ENCODE data around the gene TRA2A. TPM values are rescaled to one million over a fixed set of nuclear protein-coding genes. Genes with fewer than 3 reads are reported as not detected.

Gene TRA2A
- total RNA-seq (2013; cell fraction: nucleolus; rRNA removed) = 83.2 and 85.5 TPM in 2 replicates
- 25.0 TPM in 2 replicates for total RNA-seq (2014; rRNA removed)
- 71.2 and 78.0 TPM in 2 replicates for total RNA-seq (2014; rRNA removed; fragmentation: Illumina TruSeq; extraction: Trizol)
- 85.4 and 86.6 TPM in 2 replicates for total RNA-seq (2021)
- 52.8 TPM for polyA plus RNA-seq (2011; ENCODE audit: low read depth)
- 97.1 and 111 TPM in 2 replicates for polyA plus RNA-seq (2011; rRNA removed)
- polyA plus RNA-seq (2011; cell fraction: cytosol; rRNA removed) = 53.7 and 61.9 TPM in 2 replicates
- polyA plus RNA-seq (2011; cell fraction: nucleus; rRNA removed) = 68.4 and 86.0 TPM in 2 replicates
- polyA plus RNA-seq (2012) = 78.6 and 85.7 TPM in 2 replicates
- 224 and 533 TPM in 2 replicates for polyA plus RNA-seq (2014; fragmentation: Illumina TruSeq; extraction: Trizol)
- 10 to 100 TPM; 69.2 to 83.1 TPM for polyA plus RNA-seq (2014; fragmentation: Nextera tagmentation; extraction: Ambion mirVana)
- polyA plus RNA-seq (2014; rRNA removed) = 99.5 and 103 TPM in 2 replicates
- 100 to 1,000 TPM; 135 TPM for polyA plus RNA-seq (2016; fragmentation: Nextera tagmentation; extraction: Ambion mirVana)
- polyA minus RNA-seq (2011; rRNA and poly(A)+ RNA removed) = 61.7 and 77.2 TPM in 2 replicates
- polyA minus RNA-seq (2011; cell fraction: cytosol; rRNA and poly(A)+ RNA removed) = 31.9 and 40.4 TPM in 2 replicates
- polyA minus RNA-seq (2011; cell fraction: nucleus; rRNA and poly(A)+ RNA removed) = 39.3 and 70.9 TPM in 2 replicates
- Bru-seq, nascent RNA = percentile 99 among the genes with signal in this experiment
- BruChase-seq, experiment 1, labeled RNA remaining after a 6-hour chase = percentile 99 among the genes with signal in this experiment
- BruChase-seq, experiment 2, labeled RNA remaining after a 2-hour chase = percentile 99 among the genes with signal in this experiment
- long read RNA-seq, experiment 1, transcript TRA2A-201 (8 exons, 1,845 nt) = major isoform, 42 of 73 reads
- long read RNA-seq, experiment 1, partial matches to known transcripts = 25 of 73 reads
- long read RNA-seq, experiment 1, other reads (novel, unspliced or antisense) = 5 of 73 reads
- long read RNA-seq, experiment 2, transcript TRA2A-212 (9 exons, 1,931 nt) = minor isoform, 6 of 174 reads
- long read RNA-seq, experiment 2, transcript TRA2A-201 (8 exons, 1,845 nt) = major isoform, 127 of 174 reads
- long read RNA-seq, experiment 2, partial matches to known transcripts = 10 of 174 reads
- long read RNA-seq, experiment 2, other reads (novel, unspliced or antisense) = 29 of 174 reads

- Histone ChIP-seq H3K4me1 (ENCODE audit: control insufficient read depth, insufficient read depth, low read length) (0 out of 2 replicates have a peak, but pooled peaks cover 2% of the 10 kb centered on the region), H3K27ac (ENCODE audit: control insufficient read depth, insufficient read depth) (peak within 1 kb of the TSS; percentile 99), H3K9me3 (replicated peaks; ENCODE audit: control insufficient read depth, insufficient read depth, low read length) (no peaks in the 10 kb centered on the region), H4K20me1 (ENCODE audit: control insufficient read depth, insufficient read depth) (peaks cover 11% of the 10 kb centered on the region; the same call in 1 of the 2 replicates), H3K9ac (ENCODE audit: control insufficient read depth, insufficient read depth, low read length) (peak within 1 kb of the TSS; percentile 100), H3K4me2 (ENCODE audit: control insufficient read depth, insufficient read depth) (peak within 1 kb of the TSS; percentile 40), H3K4me3 (peak within 1 kb of the TSS; percentile 99), H3K27me3 (replicated peaks in 1 of 2; ENCODE audit: control insufficient read depth in 2 of 2, insufficient read depth in 2 of 2, low read length in 1 of 2) (no peaks in the 10 kb centered on the region), H2AFZ (ENCODE audit: control insufficient read depth, low read depth, low read length) (peak within 1 kb of the TSS; percentile 77), H3K36me3 (ENCODE audit: control insufficient read depth in 2 of 2, insufficient read depth in 2 of 2, low read length in 1 of 2) (0 out of 4 replicates have a peak, but pooled peaks cover 0 to 3% of the 10 kb centered on the region in 2 experiments), H3K79me2 (ENCODE audit: control insufficient read depth, insufficient read depth, low read length) (peaks cover 49% of the 10 kb centered on the region)
- ChIA-PET RAD21 (ENCODE audit: unreplicated experiment) (interaction anchor here (0.8 to 2.2 kb wide), 6 partner anchors 8 to 159 kb away, joined by 3 to 11 read pairs (median 3); no protein-coding TSS in a partner anchor), POLR2A (interaction anchor here (0.9 to 2.5 kb wide), 9 partner anchors 8 to 174 kb away, joined by 3 to 18 read pairs (median 4); no protein-coding TSS in a partner anchor), SMC1A (ENCODE audit: uncharacterized antibody, unreplicated experiment) (interaction anchor here (1.1 to 1.8 kb wide), 7 partner anchors 8 to 174 kb away, joined by 3 to 10 read pairs (median 4); no protein-coding TSS in a partner anchor), CTCF (interaction anchor here (1.0 to 1.6 kb wide), 8 partner anchors 8 to 176 kb away, joined by 3 to 6 read pairs (median 4); no protein-coding TSS in a partner anchor)
- BruUV-seq (replicated peaks) = TSS peak; percentile 88
- intact Hi-C loops (cut with micrococcal nuclease; ENCODE audit: unreplicated experiment) = loop anchor here (1.0 to 10.0 kb wide), 4 partner anchors 101 to 347 kb away; partner anchors contain the start of gene NUP42
- peak; percentile 84 for ATAC-seq
- peak; percentile 86 for DNase-seq (ENCODE audit: low read depth, low spot score)
- in situ Hi-C loops (cut with MboI) = no loop called here
- WGBS (ENCODE audit: insufficient coverage, insufficient replicate concordance, low lambda C conversion rate, missing lambda C conversion rate) = under 1% methylated on average over 50 of the region's 50 CpGs
- peak; percentile 94 for FAIRE-seq
- TF ChIP-seq ZZZ3 (IDR thresholded peaks at IDR 0.05; ENCODE audit: control insufficient read depth, insufficient read length, low read depth) = no peak
- TF ChIP-seq CHD2 (IDR thresholded peaks at IDR 0.05; ENCODE audit: borderline replicate concordance, low read depth, low read length) = peak; percentile 97
- TF ChIP-seq SUPT20H (IDR thresholded peaks at IDR 0.05; ENCODE audit: borderline replicate concordance, control insufficient read depth, low read depth, low read length) = no peak
- 0 out of 2 replicates have a peak, but pooled peaks have one; percentile 67 for TF ChIP-seq RB1 (IDR thresholded peaks at IDR 0.05; ENCODE audit: borderline replicate concordance)
- TF ChIP-seq TCF3 (IDR thresholded peaks at IDR 0.05; ENCODE audit: borderline replicate concordance, insufficient read depth, low read depth, low read length) = peak; percentile 62; the same call in 1 of the 2 replicates
- TF ChIP-seq EZH2 (IDR thresholded peaks at IDR 0.05; ENCODE audit: borderline replicate concordance, control insufficient read depth, low read depth, low read length) = no peak
- TF ChIP-seq ZSCAN29 (IDR thresholded peaks at IDR 0.05) = 0 out of 2 replicates have a peak, but pooled peaks have one; percentile 22
- peak; percentile 92 for TF ChIP-seq LARP7 (IDR thresholded peaks at IDR 0.05)
- TF ChIP-seq EED (IDR thresholded peaks at IDR 0.05; ENCODE audit: low read depth) = no peak; the same call in 1 of the 2 replicates
- peak; percentile 57 for TF ChIP-seq MYC (IDR thresholded peaks at IDR 0.05; ENCODE audit: insufficient read depth, insufficient read length, insufficient replicate concordance, low read length, severe bottlenecking)
- no peak for TF ChIP-seq CEBPZ (IDR thresholded peaks at IDR 0.05; ENCODE audit: low read depth, low read length)
- TF ChIP-seq ATF2 (IDR thresholded peaks at IDR 0.05; ENCODE audit: low read length) = peak; percentile 52
Observed at GRCh38 chr7:23531794-23532489, at the start of gene TRA2A. TRA2A (minus strand) TSS chr7:23531981; CDS start chr7:23531824, 157 bp downstream.

All from GM12878 (cell line).